Mammary epithelial cell (primary cell): ENCODE results near the gene MAST4.

Experiments used
- EZH2 ChIP-seq: IDR thresholded peaks from 2 replicates; pipeline ENCODE4 v1.6.1; 2012; ENCODE audit warnings: low read length, inconsistent platforms, borderline replicate concordance
- TF ChIP-seq, protein P1 (sequence below), 2 donors: IDR thresholded peaks in 1 of 2; conservative IDR thresholded peaks in 1 of 2; 2 replicates each; pipeline ENCODE4 v1.5.1; 2011 to 2012; ENCODE audit warnings: inconsistent platforms in 2 of 2, low read length in 2 of 2, mild to moderate bottlenecking in 2 of 2, control low read depth in 1 of 2, low read depth in 1 of 2; ENCODE audit not compliant: insufficient read depth in 1 of 2; ENCODE audit errors: extremely low read depth in 1 of 2

GRCh38 chr5:67047616-67048015 is 451.4 kb downstream of the MAST4 start:
- TF ChIP-seq EZH2: no peak
- TF ChIP-seq, protein P1, sequence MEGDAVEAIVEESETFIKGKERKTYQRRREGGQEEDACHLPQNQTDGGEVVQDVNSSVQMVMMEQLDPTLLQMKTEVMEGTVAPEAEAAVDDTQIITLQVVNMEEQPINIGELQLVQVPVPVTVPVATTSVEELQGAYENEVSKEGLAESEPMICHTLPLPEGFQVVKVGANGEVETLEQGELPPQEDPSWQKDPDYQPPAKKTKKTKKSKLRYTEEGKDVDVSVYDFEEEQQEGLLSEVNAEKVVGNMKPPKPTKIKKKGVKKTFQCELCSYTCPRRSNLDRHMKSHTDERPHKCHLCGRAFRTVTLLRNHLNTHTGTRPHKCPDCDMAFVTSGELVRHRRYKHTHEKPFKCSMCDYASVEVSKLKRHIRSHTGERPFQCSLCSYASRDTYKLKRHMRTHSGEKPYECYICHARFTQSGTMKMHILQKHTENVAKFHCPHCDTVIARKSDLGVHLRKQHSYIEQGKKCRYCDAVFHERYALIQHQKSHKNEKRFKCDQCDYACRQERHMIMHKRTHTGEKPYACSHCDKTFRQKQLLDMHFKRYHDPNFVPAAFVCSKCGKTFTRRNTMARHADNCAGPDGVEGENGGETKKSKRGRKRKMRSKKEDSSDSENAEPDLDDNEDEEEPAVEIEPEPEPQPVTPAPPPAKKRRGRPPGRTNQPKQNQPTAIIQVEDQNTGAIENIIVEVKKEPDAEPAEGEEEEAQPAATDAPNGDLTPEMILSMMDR (conservative IDR thresholded peaks at IDR 0.05 in 1 of 2, IDR thresholded peaks at IDR 0.05 in 1 of 2; ENCODE audit: extremely low read depth in 1 of 2, insufficient read depth in 1 of 2, low read depth in 1 of 2, low read length in 2 of 2): no peak
